WTC11 (cell line): ENCODE results near the gene PTCD3. TPM values are rescaled to one million over a fixed set of nuclear protein-coding genes. Genes with fewer than 3 reads are reported as not detected.
A peak's percentile ranks its signal among the peaks of the same experiment; 100 is the strongest.

Experiments
- ATAC-seq: fragments of 200-7000 bp; cut with Tn5 transposase; 2 replicates; pipeline ENCODE4 v1.10.0; 2021; ENCODE audit warnings: mild to moderate bottlenecking, moderate library complexity
- CTCF ChIA-PET: fragments of 300-600 bp; sonication (Branson Sonifier 250); formaldehyde crosslinking; loops from one replicate; lab custom pipeline; 2021; ENCODE audit warnings: antibody characterized with exemption; lab: Charles Lee
- POLR2A ChIA-PET: fragments of 350-600 bp; sonication (Branson Sonifier 250); formaldehyde crosslinking; loops from one replicate; lab custom pipeline; 2021; ENCODE audit warnings: antibody characterized with exemption; lab: Charles Lee
- DNase-seq: peaks from one replicate; pipeline ENCODE4 v3.0.0; 2021; ENCODE audit warnings: low spot score
- H3K27ac Mint-ChIP-seq: 2 replicates; pipeline ENCODE4 v1.8.0; 2021; ENCODE audit warnings: mixed read lengths
- H3K27me3 Mint-ChIP-seq: 2 replicates; pipeline ENCODE4 v1.8.0; 2021; ENCODE audit warnings: low read depth, mild to moderate bottlenecking, moderate library complexity, mixed read lengths
- H3K36me3 Mint-ChIP-seq: 2 replicates; pipeline ENCODE4 v1.8.0; 2021; ENCODE audit warnings: mixed read lengths
- H3K4me1 Mint-ChIP-seq: 2 replicates; pipeline ENCODE4 v1.8.0; 2022; ENCODE audit warnings: mixed read lengths
- H3K4me3 Mint-ChIP-seq: 2 replicates; pipeline ENCODE4 v1.8.0; 2021; ENCODE audit warnings: mild to moderate bottlenecking, moderate library complexity, mixed read lengths
- H3K9me3 Mint-ChIP-seq: 2 replicates; pipeline ENCODE4 v1.8.0; 2021; ENCODE audit warnings: mixed read lengths
- E2F5 ChIP-seq: sonication (generic); formaldehyde crosslinking; IDR thresholded peaks from 2 replicates; pipeline ENCODE4 v1.8.1; 2022; ENCODE audit warnings: mild to moderate bottlenecking, moderate library complexity, missing genetic modification reagents
- MAX ChIP-seq: sonication (generic); formaldehyde crosslinking; IDR thresholded peaks from 2 replicates; pipeline ENCODE4 v1.8.0; 2022; ENCODE audit warnings: mild to moderate bottlenecking, missing genetic modification reagents
- MYBL2 ChIP-seq: sonication (generic); formaldehyde crosslinking; IDR thresholded peaks from 2 replicates; pipeline ENCODE4 v1.8.1; 2023; ENCODE audit warnings: mild to moderate bottlenecking, moderate library complexity, missing genetic modification reagents
- OVOL2 ChIP-seq: fragments of 250-450 bp; sonication (Bioruptor Pico); IDR thresholded peaks from 2 replicates; pipeline ENCODE4 v1.9.0; 2021; ENCODE audit warnings: mild to moderate bottlenecking, borderline replicate concordance
- SMAD3 ChIP-seq: sonication (generic); formaldehyde crosslinking; IDR thresholded peaks from 2 replicates; pipeline ENCODE4 v1.8.0; 2022; ENCODE audit warnings: missing genetic modification reagents, mild to moderate bottlenecking, borderline replicate concordance
- TEAD1 ChIP-seq: sonication (generic); formaldehyde crosslinking; IDR thresholded peaks from 2 replicates; pipeline ENCODE4 v1.8.0; 2022; ENCODE audit warnings: mild to moderate bottlenecking, missing genetic modification reagents
- USF1 ChIP-seq: sonication (generic); formaldehyde crosslinking; IDR thresholded peaks from 2 replicates; pipeline ENCODE4 v1.8.0; 2022; ENCODE audit warnings: mild to moderate bottlenecking, missing genetic modification reagents
- ZMAT4 ChIP-seq: fragments of 250-450 bp; sonication (Bioruptor Pico); IDR thresholded peaks from 2 replicates; pipeline ENCODE4 v1.9.0; 2021; ENCODE audit warnings: mild to moderate bottlenecking
- ZNF219 ChIP-seq: sonication (generic); formaldehyde crosslinking; IDR thresholded peaks from 2 replicates; pipeline ENCODE4 v1.8.0; 2023; ENCODE audit warnings: missing genetic modification reagents, mild to moderate bottlenecking, borderline replicate concordance
- ZNF425 ChIP-seq: fragments of 250-450 bp; sonication (Bioruptor Pico); conservative IDR thresholded peaks from 2 replicates; pipeline ENCODE4 v1.9.0; 2021; ENCODE audit warnings: mild to moderate bottlenecking
- ZNF512 ChIP-seq: sonication (generic); formaldehyde crosslinking; IDR thresholded peaks from 2 replicates; pipeline ENCODE4 v1.8.1; 2022; ENCODE audit warnings: missing genetic modification reagents, borderline replicate concordance
- ZSCAN18 ChIP-seq: fragments of 250-450 bp; sonication (Bioruptor Pico); IDR thresholded peaks from 2 replicates; pipeline ENCODE4 v2.1.2; 2022; ENCODE audit warnings: mild to moderate bottlenecking, moderate library complexity
- total RNA-seq: library from RNA; stranded (reverse); gene quantifications from 3 replicates; pipeline ENCODE4 v1.2.3, GENCODE V29; 2021

Gene PTCD3
- total RNA-seq, 1 experiment from 2014 or later, result 192 TPM

- Mint-ChIP-seq H3K36me3 (peaks cover 91% of the 10 kb centered on the region), H3K4me1 (no peaks in the 10 kb centered on the region), H3K27me3 (no peaks in the 10 kb centered on the region), H3K27ac (no peak overlapping the region), H3K9me3 (no peaks in the 10 kb centered on the region), H3K4me3 (no peak overlapping the region)
- DNase-seq (no peak), ATAC-seq (no peak)
- TF ChIP-seq MAX, result no peak
- ChIA-PET POLR2A (no interaction called here), CTCF (no interaction called here)
Observed at GRCh38 chr2:86123328-86123925, 17.4 kb downstream of the PTCD3 start.

GRCh38 chr2:86124683-86125082, 18.6 kb downstream of the PTCD3 start:
- Mint-ChIP-seq H3K36me3 (peaks cover 90% of the 10 kb centered on the region), H3K4me1 (no peaks in the 10 kb centered on the region), H3K27me3 (no peaks in the 10 kb centered on the region), H3K4me3 (no peak overlapping the region), H3K27ac (no peak overlapping the region), H3K9me3 (no peaks in the 10 kb centered on the region)
- no peak for DNase-seq
- CTCF ChIA-PET, result no interaction called here
- TF ChIP-seq TEAD1 (CRISPR knock-in tag) (no peak), E2F5 (CRISPR knock-in tag) (no peak), MYBL2 (CRISPR knock-in tag) (no peak), ZSCAN18 (no peak)
- ATAC-seq, result no peak
- POLR2A ChIA-PET, result interaction anchor here (1.2 kb wide), 1 partner anchor 10 kb away, joined by 4 read pairs; no protein-coding TSS in a partner anchor

GRCh38 chr2:86134709-86135108, 28.7 kb downstream of the PTCD3 start:
- no peaks in the 10 kb centered on the region for H3K9me3 Mint-ChIP-seq
- ChIA-PET CTCF (interaction anchor here (1.1 to 1.3 kb wide), 2 partner anchors 47 to 497 kb away, joined by 4 read pairs; no protein-coding TSS in a partner anchor), POLR2A (interaction anchor here (0.7 kb wide), 1 partner anchor 10 kb away, joined by 4 read pairs; no protein-coding TSS in a partner anchor)
- no peak overlapping the region for H3K4me3 Mint-ChIP-seq
- H3K4me1 Mint-ChIP-seq, result peaks cover 20% of the 10 kb centered on the region
- H3K27ac Mint-ChIP-seq, result peak overlapping the region; percentile 63; the same call in 1 of the 2 replicates
- TF ChIP-seq USF1 (CRISPR knock-in tag) (no peak), ZNF425 (CRISPR knock-in tag) (no peak), ZMAT4 (CRISPR knock-in tag) (no peak), ZNF219 (no peak)
- ATAC-seq (peak; percentile 85), DNase-seq (no peak)
- peaks cover 96% of the 10 kb centered on the region for H3K36me3 Mint-ChIP-seq
- no peaks in the 10 kb centered on the region for H3K27me3 Mint-ChIP-seq

GRCh38 chr2:86135653-86136052, 29.6 kb downstream of the PTCD3 start:
- Mint-ChIP-seq H3K9me3 (no peaks in the 10 kb centered on the region), H3K4me1 (peaks cover 20% of the 10 kb centered on the region), H3K4me3 (no peak overlapping the region), H3K36me3 (peaks cover 94% of the 10 kb centered on the region), H3K27me3 (no peaks in the 10 kb centered on the region), H3K27ac (no peak overlapping the region)
- CTCF ChIA-PET, result interaction anchor here (1.4 kb wide), 1 partner anchor 308 kb away, joined by 3 read pairs; no protein-coding TSS in a partner anchor
- ATAC-seq (no peak), DNase-seq (no peak)
- POLR2A ChIA-PET, result no interaction called here
- TF ChIP-seq MAX, result no peak
- TF ChIP-seq ZNF512 (CRISPR knock-in tag), result no peak
- TF ChIP-seq OVOL2 (CRISPR knock-in tag), result no peak
- no peak for TF ChIP-seq SMAD3 (CRISPR knock-in tag)
- TF ChIP-seq MYBL2 (CRISPR knock-in tag), result no peak
- TF ChIP-seq ZNF425 (CRISPR knock-in tag), result no peak
